Neuronal stem cell (in vitro differentiated cells): ENCODE results near the gene ROPN1.
"Not testable (repeated sequence)": the region's sequence is repeated elsewhere in the genome, so short reads cannot be mapped to it uniquely, and the experiment has no call there.

ENCODE experiments used
- DNase-seq: peaks from one replicate; pipeline ENCODE4 v3.0.0-alpha.2; 2013; ENCODE audit warnings: low spot score
- H2AFZ ChIP-seq: one replicate; pipeline ENCODE4 v1.6.1; 2013; ENCODE audit warnings: mild to moderate bottlenecking, low read length, inconsistent platforms
- H2AK5ac ChIP-seq: 2 replicates; pipeline ENCODE4 v1.6.1; 2013; ENCODE audit warnings: low read depth, mild to moderate bottlenecking, inconsistent platforms, low read length, moderate library complexity, mixed read lengths
- H2BK120ac ChIP-seq: 2 replicates; pipeline ENCODE4 v1.6.1; 2013; ENCODE audit warnings: low read depth, mild to moderate bottlenecking, inconsistent platforms, low read length, moderate library complexity, mixed read lengths
- H2BK12ac ChIP-seq: one replicate; pipeline ENCODE4 v1.6.1; 2013; ENCODE audit warnings: low read length, inconsistent platforms
- H2BK15ac ChIP-seq: 2 replicates; pipeline ENCODE4 v1.6.1; 2013; ENCODE audit warnings: mild to moderate bottlenecking, low read length, inconsistent platforms, mixed read lengths
- H2BK5ac ChIP-seq: one replicate; pipeline ENCODE4 v1.6.1; 2013; ENCODE audit warnings: inconsistent platforms, mild to moderate bottlenecking, low read length, moderate library complexity
- H3K14ac ChIP-seq: one replicate; pipeline ENCODE4 v1.6.1; 2013; ENCODE audit warnings: low read length, inconsistent platforms
- H3K18ac ChIP-seq: 2 replicates; pipeline ENCODE4 v1.6.1; 2013; ENCODE audit warnings: low read length, inconsistent platforms
- H3K23ac ChIP-seq: 2 replicates; pipeline ENCODE4 v1.6.1; 2013; ENCODE audit warnings: low read depth, mild to moderate bottlenecking, mixed read lengths, low read length, inconsistent platforms; ENCODE audit not compliant: poor library complexity
- H3K27ac ChIP-seq: replicated peaks from 3 replicates; pipeline ENCODE4 v1.5.1; 2013; ENCODE audit warnings: low read length, inconsistent platforms
- H3K27me3 ChIP-seq, 3 experiments: 2 replicates each; pipeline ENCODE4 v1.6.1; 2013; ENCODE audit warnings: low read length in 3 of 3, mild to moderate bottlenecking in 2 of 3, inconsistent platforms in 1 of 3, low read depth in 1 of 3, mixed read lengths in 1 of 3, moderate library complexity in 1 of 3; ENCODE audit not compliant: control insufficient read depth in 3 of 3, insufficient read depth in 3 of 3
- H3K36me3 ChIP-seq, 2 donors: replicated peaks in 1 of 2; 2 replicates each; pipeline ENCODE4 v1.6.1; 2013; ENCODE audit warnings: low read length in 2 of 2; ENCODE audit not compliant: control insufficient read depth in 2 of 2, insufficient read depth in 2 of 2
- H3K4ac ChIP-seq: 2 replicates; pipeline ENCODE4 v1.6.1; 2013; ENCODE audit warnings: inconsistent platforms, mild to moderate bottlenecking, low read length, moderate library complexity
- H3K4me1 ChIP-seq, 2 donors: 1 replicate in 1 of 2; 2 replicates in 1 of 2; pipeline ENCODE4 v1.6.1; 2013; ENCODE audit warnings: low read length in 2 of 2, low read depth in 1 of 2; ENCODE audit not compliant: control insufficient read depth in 2 of 2, insufficient read depth in 1 of 2
- H3K4me2 ChIP-seq: one replicate; pipeline ENCODE4 v1.6.1; 2013; ENCODE audit warnings: mild to moderate bottlenecking, low read length, inconsistent platforms; ENCODE audit not compliant: insufficient read depth, poor library complexity, severe bottlenecking
- H3K4me3 ChIP-seq, 2 donors: 2 replicates each; pipeline ENCODE4 v1.5.1; 2013; ENCODE audit warnings: low read length in 2 of 2, mild to moderate bottlenecking in 2 of 2, inconsistent platforms in 1 of 2, moderate library complexity in 1 of 2
- H3K79me1 ChIP-seq: one replicate; pipeline ENCODE4 v1.6.1; 2013; ENCODE audit warnings: low read depth, mild to moderate bottlenecking, inconsistent platforms, low read length, moderate library complexity
- H3K9ac ChIP-seq: one replicate; pipeline ENCODE4 v1.6.1; 2013; ENCODE audit warnings: mild to moderate bottlenecking, low read depth, low read length, inconsistent platforms; ENCODE audit not compliant: poor library complexity
- H3K9me3 ChIP-seq, 2 donors: replicated peaks in 1 of 2; 2 replicates each; pipeline versions ENCODE3 to v1.6.1; 2013; ENCODE audit warnings: low read length in 2 of 2, mild to moderate bottlenecking in 2 of 2, inconsistent platforms in 1 of 2, low read depth in 1 of 2, mixed read lengths in 1 of 2, moderate library complexity in 1 of 2; ENCODE audit not compliant: control insufficient read depth in 2 of 2, insufficient read depth in 1 of 2
- H4K8ac ChIP-seq: one replicate; pipeline ENCODE4 v1.6.1; 2013; ENCODE audit warnings: low read depth, mild to moderate bottlenecking, inconsistent platforms, low read length, moderate library complexity
- H4K91ac ChIP-seq: one replicate; pipeline ENCODE4 v1.6.1; 2013; ENCODE audit warnings: low read length, low read depth, mild to moderate bottlenecking, inconsistent platforms; ENCODE audit not compliant: poor library complexity
- WGBS, 2 donors: extraction: QIAGEN DNeasy Blood & Tissue Kit; methylation state at CpG; one replicate each; pipeline ENCODE4 v1.1.7; 2013; ENCODE audit warnings: missing lambda C conversion rate in 2 of 2, mixed read lengths in 1 of 2; ENCODE audit not compliant: insufficient read length in 2 of 2, insufficient replicate concordance in 1 of 2; ENCODE audit errors: extremely low coverage in 2 of 2; 5-methylcytosine and 5-hydroxymethylcytosine counted together

Gene ROPN1

DNA sequence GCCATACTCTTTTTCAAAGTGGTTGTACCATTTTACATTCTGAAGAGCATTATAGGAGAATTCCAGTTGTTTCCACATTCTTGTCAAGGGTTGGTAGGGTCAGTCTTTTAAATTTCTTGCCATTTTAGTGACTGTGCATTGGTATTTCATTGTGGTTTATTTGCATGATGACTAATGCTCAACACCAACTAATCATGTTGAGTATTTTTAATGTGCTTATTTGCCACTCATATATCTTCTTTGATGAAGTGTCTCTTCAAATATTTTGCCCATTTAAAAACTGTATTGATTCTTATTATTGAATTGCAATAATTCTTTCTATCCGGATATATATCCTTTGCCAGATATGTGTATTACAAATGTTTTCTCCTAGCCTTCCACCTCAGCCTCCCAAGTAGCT is 16.4 kb upstream of the ROPN1 start:
- H2AK5ac ChIP-seq, H3K9ac ChIP-seq, H2BK12ac ChIP-seq, H3K4me1 ChIP-seq, H3K18ac ChIP-seq, DNase-seq, H3K27me3 ChIP-seq, H4K8ac ChIP-seq, H3K14ac ChIP-seq, H2BK5ac ChIP-seq, H4K91ac ChIP-seq, H3K4me2 ChIP-seq, H3K79me1 ChIP-seq, H2BK15ac ChIP-seq, H3K4me3 ChIP-seq, H3K36me3 ChIP-seq, H3K27ac ChIP-seq, H3K9me3 ChIP-seq, H3K4ac ChIP-seq, H2AFZ ChIP-seq, H2BK120ac ChIP-seq, H3K23ac ChIP-seq: not testable (repeated sequence)
- no CpG with 5 or more reads among the region's 1 CpG for WGBS, 2 donors

- Histone ChIP-seq H3K36me3 (no peaks in the 10 kb centered on the region), H2AK5ac (no peak overlapping the region), H3K4me3 (no peak overlapping the region), H3K9me3 (no peaks in the 10 kb centered on the region), H3K79me1 (no peaks in the 10 kb centered on the region), H2BK5ac (no peak overlapping the region), H3K9ac (no peak overlapping the region), H3K14ac (no peak overlapping the region), H3K23ac (no peak overlapping the region), H2BK12ac (no peak overlapping the region), H2BK120ac (no peak overlapping the region), H2AFZ (no peak overlapping the region), H3K18ac (no peak overlapping the region), H4K91ac (no peak overlapping the region), H4K8ac (no peak overlapping the region), H2BK15ac (no peak overlapping the region), H3K4me2 (no peak overlapping the region), H3K27me3 (peaks cover 0 to 10% (median 0%) of the 10 kb centered on the region in 3 experiments), H3K27ac (no peak overlapping the region), H3K4ac (no peak overlapping the region), H3K4me1 (no peaks in the 10 kb centered on the region)
- DNase-seq: no peak
- WGBS, 2 donors: no CpG with 5 or more reads among the region's 4 CpGs
Measured at GRCh38 chr3:124007186-124007585, 15.3 kb upstream of the ROPN1 start.

DNA sequence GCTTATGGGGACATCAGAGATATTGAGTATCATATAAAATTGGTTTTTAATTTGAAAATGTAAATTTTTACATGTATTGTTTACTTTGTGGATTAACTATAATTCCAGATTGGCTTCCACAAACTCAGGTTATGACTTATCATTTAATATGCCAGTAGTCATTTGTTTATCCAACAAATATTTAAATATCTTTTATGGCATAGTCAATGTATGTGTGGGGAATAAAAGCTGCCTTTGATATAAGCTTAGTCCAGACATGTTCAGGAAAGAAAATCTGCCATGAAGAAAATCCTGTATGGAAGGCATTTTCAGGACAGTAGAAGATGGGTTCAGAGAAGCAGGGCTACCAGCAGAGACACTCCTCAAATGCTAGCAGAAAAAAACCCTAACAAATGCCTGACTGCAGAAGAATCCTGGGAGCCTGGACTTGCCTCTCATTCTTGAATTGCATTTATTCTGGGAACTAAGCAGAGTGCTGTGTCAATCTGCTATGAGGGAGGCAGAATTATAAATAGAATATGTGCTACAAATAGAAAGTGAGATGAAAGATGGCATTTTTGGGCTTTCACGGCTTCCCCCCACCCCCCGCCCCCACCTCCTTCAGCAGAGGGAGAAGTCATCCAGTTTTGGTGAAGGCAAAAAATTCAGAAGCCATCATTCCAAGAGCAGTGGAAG is 10.6 kb upstream of the ROPN1 start:
- H3K27ac ChIP-seq, H2BK15ac ChIP-seq, H2AFZ ChIP-seq, H2BK12ac ChIP-seq, H4K91ac ChIP-seq, H3K23ac ChIP-seq, H3K36me3 ChIP-seq, DNase-seq, H4K8ac ChIP-seq, H3K4ac ChIP-seq, H2BK5ac ChIP-seq, H3K9ac ChIP-seq, H3K4me1 ChIP-seq, H2BK120ac ChIP-seq, H3K79me1 ChIP-seq, H3K9me3 ChIP-seq, H3K4me3 ChIP-seq, H2AK5ac ChIP-seq, H3K4me2 ChIP-seq, H3K14ac ChIP-seq, H3K18ac ChIP-seq: not testable (repeated sequence)
- no CpG with 5 or more reads among the region's 2 CpGs for WGBS, 2 donors
- peaks cover 0 to 41% (median 0%) of the 10 kb centered on the region in 3 experiments for H3K27me3 ChIP-seq

DNA sequence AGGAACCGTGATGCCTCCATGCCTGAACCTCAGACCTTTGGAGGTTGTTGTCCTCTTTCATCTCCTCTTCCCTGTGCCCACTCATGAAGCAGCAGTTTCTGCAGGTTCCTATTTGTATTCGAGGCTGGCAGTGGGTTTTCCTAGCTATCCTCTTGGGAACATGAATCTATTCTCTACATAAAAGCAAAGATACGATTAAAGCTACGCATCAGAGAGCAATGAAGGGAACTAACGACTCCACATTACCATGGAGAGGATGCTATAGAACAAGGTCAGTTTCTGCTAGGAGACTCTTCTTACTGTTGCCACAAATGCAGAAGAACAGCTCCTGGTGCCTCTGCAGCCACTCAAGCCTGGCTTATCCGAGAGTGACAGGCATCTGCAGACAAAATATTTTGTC is 9.4 kb upstream of the ROPN1 start:
- H3K9ac ChIP-seq, H3K79me1 ChIP-seq, H3K14ac ChIP-seq, H2BK5ac ChIP-seq, H3K4me3 ChIP-seq, H2BK120ac ChIP-seq, H4K91ac ChIP-seq, H2AFZ ChIP-seq, H3K27ac ChIP-seq, H3K9me3 ChIP-seq, H2BK12ac ChIP-seq, H2BK15ac ChIP-seq, H3K18ac ChIP-seq, DNase-seq, H2AK5ac ChIP-seq, H3K4me1 ChIP-seq, H3K36me3 ChIP-seq, H3K23ac ChIP-seq, H3K4ac ChIP-seq, H3K4me2 ChIP-seq, H4K8ac ChIP-seq: not testable (repeated sequence)
- WGBS, 2 donors: no CpG with 5 or more reads among the region's 6 CpGs
- peaks cover 0 to 38% (median 0%) of the 10 kb centered on the region in 3 experiments for H3K27me3 ChIP-seq
